Umbilical cord (tissue), 2 donors: Measurements from ENCODE around the gene TIAL1. TPM values are rescaled to one million over a fixed set of nuclear protein-coding genes. Genes with fewer than 3 reads are reported as not detected.
A peak's percentile ranks its signal among the peaks of the same experiment; 100 is the strongest.
"Not testable (repeated sequence)": the region's sequence is repeated elsewhere in the genome, so short reads cannot be mapped to it uniquely, and the experiment has no call there.

Experiments used
- DNase-seq: peaks from one replicate; pipeline ENCODE4 v3.0.0-alpha.2; 2015; ENCODE audit warnings: low spot score
- total RNA-seq: library from RNA; depleted of rRNA; stranded (reverse); fragments of >200 nt; gene quantifications from one replicate; pipeline ENCODE4 v1.2.3, GENCODE V29; 2014; ENCODE audit warnings: low replicate concordance; ENCODE audit not compliant: insufficient read depth

The TIAL1 gene
- total RNA-seq, 1 donor from 2014 or later, result 57.3 TPM

DNA sequence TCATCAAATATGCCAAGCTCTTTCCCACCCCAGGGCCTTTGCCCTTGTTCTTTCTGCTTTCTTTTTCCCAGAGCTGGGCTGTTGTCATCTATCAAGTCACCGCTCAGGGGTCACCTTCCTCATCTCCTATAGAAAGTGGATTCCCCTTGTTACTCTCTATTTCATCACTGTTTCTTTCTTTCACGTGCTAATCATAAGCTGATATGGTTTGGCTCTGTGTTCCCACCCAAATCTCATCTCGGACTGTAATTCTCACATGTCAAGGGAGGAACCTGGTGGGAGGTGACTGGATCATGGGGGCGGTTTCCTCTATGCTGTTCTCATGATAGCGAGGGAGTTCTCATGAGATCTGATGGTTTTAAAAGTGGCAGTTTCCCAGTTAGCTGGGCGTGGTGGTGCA is 17.0 kb upstream of the TIAL1 start:
- DNase-seq, result no peak

GRCh38 chr10:119611433-119611832 is 14.7 kb upstream of the TIAL1 start:
- no peak for DNase-seq

DNA sequence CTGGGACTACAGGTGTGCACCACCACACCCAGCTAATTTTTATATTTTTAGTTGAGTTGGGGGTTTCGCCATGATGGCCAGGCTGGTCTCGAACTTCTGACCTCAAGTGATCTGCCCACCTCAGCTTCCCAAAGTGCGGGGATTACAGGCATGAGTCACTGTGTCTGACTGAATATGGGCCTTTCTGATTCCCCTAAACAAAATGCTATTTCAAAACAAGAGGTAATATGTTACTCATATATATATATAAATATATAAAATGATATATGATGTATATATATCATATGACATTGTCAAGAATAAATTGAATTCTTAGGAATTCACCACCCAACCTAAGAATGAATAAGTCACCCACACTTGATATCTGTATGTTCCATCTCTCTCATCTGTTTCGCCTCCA is 12.8 kb upstream of the TIAL1 start:
- no peak for DNase-seq

DNA sequence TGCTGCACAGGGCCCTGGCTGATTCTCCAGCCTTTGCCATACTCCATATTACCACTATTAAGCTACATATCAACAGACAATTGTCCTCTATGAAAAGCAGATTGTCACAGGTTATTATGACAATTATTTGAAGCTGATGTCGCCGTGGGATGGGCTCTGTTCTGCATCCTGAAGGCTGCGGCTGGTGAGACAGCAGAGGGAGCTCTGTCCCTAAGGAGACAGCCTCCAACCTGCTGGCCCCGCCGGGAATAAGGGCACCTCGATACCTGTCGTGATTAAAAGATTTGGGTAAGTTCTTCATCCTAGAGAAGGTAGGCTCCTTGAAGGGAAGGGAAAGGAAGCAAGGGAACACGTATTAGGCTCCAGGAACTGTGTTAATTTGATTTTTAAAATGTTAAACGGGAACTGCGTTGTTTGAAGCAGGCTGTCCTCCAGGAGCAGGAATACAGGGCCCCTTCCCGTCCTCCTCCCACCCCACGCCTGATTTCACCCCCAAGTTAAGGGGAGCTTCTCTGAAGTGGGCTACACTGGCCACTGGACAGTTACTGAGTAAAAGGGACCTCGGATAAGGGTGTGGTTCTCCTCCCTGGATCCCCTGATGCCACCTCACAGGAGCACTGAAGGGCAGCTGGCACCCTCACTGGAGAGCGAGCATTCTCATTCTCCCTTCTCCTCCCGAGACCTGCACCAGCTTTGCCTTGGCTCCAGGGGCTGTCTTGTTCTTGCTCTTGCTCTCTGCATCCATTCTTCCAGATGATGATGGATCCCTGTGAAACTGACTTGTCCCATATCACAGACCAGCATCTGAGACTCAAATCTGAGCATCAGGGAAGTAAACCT is 11.8 kb upstream of the TIAL1 start:
- DNase-seq, result peak; percentile 30

GRCh38 chr10:119604468-119604867 is 7.7 kb upstream of the TIAL1 start:
- no peak for DNase-seq

- DNase-seq, result no peak
Measured at GRCh38 chr10:119602241-119603095, 5.7 kb upstream of the TIAL1 start.

GRCh38 chr10:119598397-119598796 is 1.6 kb upstream of the TIAL1 start:
- DNase-seq, result no peak

- no peak for DNase-seq
Measured at GRCh38 chr10:119597405-119598186, 832 bp upstream of the TIAL1 start.

DNA sequence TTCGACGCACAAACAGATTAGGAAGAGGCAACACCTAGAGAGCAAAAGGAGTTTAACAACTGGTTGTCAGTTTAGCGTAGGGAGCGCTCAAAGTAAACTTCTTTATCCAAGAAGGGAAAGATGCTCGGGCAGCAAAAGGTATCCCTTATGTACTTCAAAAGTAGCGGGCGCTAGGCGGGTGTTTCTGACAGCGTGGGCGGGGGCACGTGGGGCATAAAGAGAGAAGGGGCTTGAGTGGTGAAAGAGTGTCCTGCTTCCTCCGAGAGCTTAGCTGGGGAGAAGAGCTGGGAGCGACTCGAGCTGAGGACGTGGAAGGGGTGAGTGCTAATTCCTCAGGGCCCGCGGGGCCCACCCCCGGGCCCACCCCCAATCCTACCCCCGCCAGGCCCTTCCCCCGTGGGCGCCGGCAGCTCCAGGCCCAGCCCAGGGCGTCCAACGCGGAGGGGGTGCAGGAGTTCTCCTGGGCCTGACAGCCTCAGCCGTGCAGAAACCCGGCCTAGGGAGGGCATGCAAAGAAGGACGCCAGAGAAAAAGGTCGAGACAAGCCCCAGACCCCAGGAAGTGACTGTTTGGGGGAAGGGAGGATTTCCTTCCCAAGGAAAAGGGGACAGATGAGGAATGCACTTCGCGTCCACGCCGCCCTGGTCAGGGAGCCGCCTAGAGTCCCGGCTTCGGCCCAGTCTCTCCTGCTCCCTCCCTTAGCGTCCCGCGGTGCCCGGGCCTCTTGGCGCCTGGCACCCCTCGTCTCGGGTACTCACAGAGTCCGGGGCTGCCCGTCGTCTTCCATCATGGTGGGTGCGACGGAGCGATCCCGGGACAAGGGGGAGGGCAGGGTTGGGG is 868 bp downstream of the TIAL1 start:
- DNase-seq, result peak; percentile 70

- peak; percentile 59 for DNase-seq
Measured at GRCh38 chr10:119595134-119595675, 1.6 kb downstream of the TIAL1 start.

DNA sequence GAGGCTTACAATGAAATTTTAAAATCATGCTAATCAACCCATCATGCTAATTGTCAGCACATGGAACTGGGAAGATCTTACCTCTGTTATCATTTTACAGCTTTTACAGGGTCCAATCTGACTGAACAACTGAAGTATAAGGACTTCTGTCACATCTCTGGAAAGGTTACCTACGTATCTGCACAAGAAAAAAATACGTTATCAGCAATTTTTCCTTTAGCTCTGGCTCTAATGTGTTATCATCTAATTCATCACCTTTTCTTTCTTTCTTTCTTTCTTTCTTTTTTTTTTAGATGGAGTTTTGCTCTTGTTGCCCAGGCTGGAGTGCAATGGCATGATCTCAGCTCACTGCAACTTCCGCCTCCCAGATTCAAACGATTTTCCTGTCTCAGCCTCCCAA is 8.7 kb downstream of the TIAL1 start:
- no peak for DNase-seq

- no peak for DNase-seq
Measured at GRCh38 chr10:119578355-119578754, 18.4 kb downstream of the TIAL1 start.

- DNase-seq, result no peak
Measured at GRCh38 chr10:119575991-119576390, 20.8 kb downstream of the TIAL1 start.

- DNase-seq, result no peak
Measured at GRCh38 chr10:119575506-119575905, 21.3 kb downstream of the TIAL1 start.

DNA sequence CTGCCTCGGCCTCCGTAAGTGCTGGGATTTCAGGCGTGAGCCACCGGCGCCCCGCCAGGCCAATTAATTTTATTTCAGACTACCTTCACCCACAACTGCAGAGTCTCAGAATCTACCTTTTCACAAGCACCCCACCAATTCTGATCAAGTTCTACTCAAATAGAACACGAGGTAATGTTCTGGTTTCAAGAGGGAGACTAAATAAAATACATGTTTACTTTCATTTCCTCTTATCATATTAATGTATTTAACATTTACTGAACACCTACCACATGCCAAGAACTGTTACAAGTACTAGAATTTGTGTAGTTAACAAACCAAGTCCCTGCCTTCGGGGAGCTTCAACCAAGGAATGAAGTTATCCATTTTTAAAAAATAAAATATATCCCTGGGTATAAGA is 28.8 kb downstream of the TIAL1 start:
- no peak for DNase-seq

GRCh38 chr10:119562097-119562496 is 34.7 kb downstream of the TIAL1 start:
- no peak for DNase-seq

GRCh38 chr10:119559511-119559910 is 37.3 kb downstream of the TIAL1 start:
- not testable (repeated sequence) for DNase-seq

DNA sequence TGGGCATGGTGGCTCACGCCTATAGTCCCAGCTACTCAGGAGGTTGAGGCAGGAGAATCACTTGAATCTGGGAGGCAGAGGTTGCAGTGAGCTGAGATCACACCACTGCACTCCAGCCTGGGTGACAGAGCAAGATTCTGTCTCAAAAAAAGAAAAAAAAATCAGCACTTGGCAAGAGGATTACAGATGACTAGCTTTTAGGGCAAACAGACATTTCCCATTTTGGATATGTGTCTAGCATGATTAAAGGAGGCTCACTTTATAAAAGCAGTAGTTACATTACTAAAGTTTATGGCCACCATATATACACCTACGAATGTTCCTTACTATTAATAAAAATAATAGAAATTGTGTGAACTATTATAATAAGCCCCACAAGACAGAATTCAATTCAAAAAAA is 40.7 kb downstream of the TIAL1 start:
- not testable (repeated sequence) for DNase-seq

DNA sequence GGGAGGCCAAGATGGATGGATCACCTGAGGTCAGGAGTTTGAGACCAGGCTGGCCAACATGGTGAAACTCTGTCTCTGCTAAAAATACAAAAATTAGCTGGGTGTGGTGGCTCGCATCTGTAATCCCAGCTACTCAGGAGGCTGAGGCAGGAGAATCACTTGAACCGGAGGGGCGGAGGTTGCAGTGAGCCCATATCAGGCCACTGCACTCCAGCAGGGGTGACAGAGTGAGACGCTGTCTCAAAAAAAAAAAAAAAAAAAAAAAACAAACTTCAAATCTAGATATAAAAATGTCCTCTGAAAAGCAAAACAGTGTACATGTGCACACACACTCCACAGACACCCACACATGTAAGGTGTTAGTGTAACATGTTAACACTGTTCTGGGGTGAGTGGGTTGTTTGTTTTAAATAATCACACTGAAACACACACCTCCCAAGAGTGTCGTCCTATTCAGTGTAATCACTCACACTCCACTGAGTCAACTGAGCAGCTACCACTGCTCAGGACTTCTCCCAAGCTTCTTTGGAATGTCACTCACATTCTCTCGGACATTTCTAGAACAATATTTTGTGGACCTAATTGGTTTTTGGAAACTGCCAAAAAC is 41.5 kb downstream of the TIAL1 start:
- no peak for DNase-seq

DNA sequence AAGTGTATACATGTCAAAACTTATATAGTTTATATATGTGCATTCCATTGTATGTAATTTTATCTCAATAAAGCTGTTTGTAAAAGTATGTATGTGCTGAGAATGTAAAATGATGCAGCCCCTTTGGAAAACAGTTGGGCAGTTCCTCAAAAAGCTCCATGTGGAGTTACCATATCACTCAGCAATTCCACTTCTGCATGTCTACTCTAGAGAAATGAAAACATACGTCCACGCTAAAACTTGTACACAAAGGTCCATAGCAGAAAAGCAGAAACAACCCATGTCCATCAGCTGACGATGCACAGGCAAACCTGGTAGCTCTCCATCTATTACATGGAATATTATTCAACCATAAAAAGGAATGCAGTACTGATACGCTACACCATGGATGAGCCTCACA is 45.9 kb downstream of the TIAL1 start:
- DNase-seq, result peak; percentile 28
